Osteocyte (in vitro differentiated cells): Measurements from ENCODE around the gene RSRC1. TPM values are rescaled to one million over a fixed set of nuclear protein-coding genes. Genes with fewer than 3 reads are reported as not detected.

Experiments
- DNase-seq: peaks from one replicate; pipeline ENCODE4 v3.0.0; 2021; ENCODE audit warnings: mixed read lengths; ENCODE audit not compliant: unreplicated experiment; ENCODE audit errors: extremely low spot score
- H3K27ac Mint-ChIP-seq: one replicate; pipeline ENCODE4 v1.8.0; 2021; ENCODE audit warnings: mild to moderate bottlenecking, mixed read lengths; ENCODE audit not compliant: unreplicated experiment
- H3K27me3 Mint-ChIP-seq: one replicate; pipeline ENCODE4 v1.8.0; 2021; ENCODE audit warnings: mixed read lengths; ENCODE audit not compliant: unreplicated experiment
- H3K36me3 Mint-ChIP-seq: one replicate; pipeline ENCODE4 v1.8.0; 2021; ENCODE audit warnings: mixed read lengths; ENCODE audit not compliant: unreplicated experiment
- H3K4me1 Mint-ChIP-seq: one replicate; pipeline ENCODE4 v1.8.0; 2021; ENCODE audit warnings: mixed read lengths; ENCODE audit not compliant: unreplicated experiment
- H3K4me3 Mint-ChIP-seq: one replicate; pipeline ENCODE4 v1.8.0; 2021; ENCODE audit warnings: mild to moderate bottlenecking, moderate library complexity, mixed read lengths; ENCODE audit not compliant: unreplicated experiment
- H3K9me3 Mint-ChIP-seq: one replicate; pipeline ENCODE4 v1.8.0; 2021; ENCODE audit warnings: mixed read lengths; ENCODE audit not compliant: unreplicated experiment
- CTCF ChIP-seq: fragments of 200-600 bp; sonication (generic); IDR thresholded peaks from 2 replicates; pipeline ENCODE4 v1.5.0; 2021; ENCODE audit warnings: antibody characterized with exemption, mild to moderate bottlenecking, moderate library complexity
- total RNA-seq: library from RNA; stranded (reverse); gene quantifications from 2 replicates; pipeline ENCODE4 v1.2.1, GENCODE V29; 2021

RSRC1 gene
- total RNA-seq, 1 donor from 2014 or later, result 26.3 TPM

DNA sequence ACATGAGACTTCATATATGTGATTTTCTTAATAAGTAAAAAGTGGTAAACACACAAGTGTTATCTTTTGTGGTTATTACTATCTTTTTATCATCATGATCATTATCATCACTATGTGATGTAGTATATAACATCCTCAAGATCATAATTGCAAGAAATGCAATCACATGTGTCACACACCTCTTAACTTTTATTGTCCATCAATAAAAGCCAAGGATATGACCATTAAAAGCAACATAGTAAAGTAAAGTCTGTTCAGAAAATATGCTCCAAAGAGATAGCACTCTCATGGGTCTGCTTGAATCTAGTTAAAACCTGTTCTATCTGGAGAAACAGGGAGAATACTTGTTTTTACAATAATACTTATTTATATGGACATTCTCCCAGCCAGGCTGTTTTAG, 308.1 kb downstream of the RSRC1 start:
- peaks cover 2% of the 10 kb centered on the region for H3K9me3 Mint-ChIP-seq
- no peak for TF ChIP-seq CTCF
- H3K27me3 Mint-ChIP-seq, result no peaks in the 10 kb centered on the region
- no peak overlapping the region for H3K4me3 Mint-ChIP-seq
- no peaks in the 10 kb centered on the region for H3K36me3 Mint-ChIP-seq
- H3K4me1 Mint-ChIP-seq, result no peaks in the 10 kb centered on the region
- H3K27ac Mint-ChIP-seq, result no peak overlapping the region
- DNase-seq, result no peak

DNA sequence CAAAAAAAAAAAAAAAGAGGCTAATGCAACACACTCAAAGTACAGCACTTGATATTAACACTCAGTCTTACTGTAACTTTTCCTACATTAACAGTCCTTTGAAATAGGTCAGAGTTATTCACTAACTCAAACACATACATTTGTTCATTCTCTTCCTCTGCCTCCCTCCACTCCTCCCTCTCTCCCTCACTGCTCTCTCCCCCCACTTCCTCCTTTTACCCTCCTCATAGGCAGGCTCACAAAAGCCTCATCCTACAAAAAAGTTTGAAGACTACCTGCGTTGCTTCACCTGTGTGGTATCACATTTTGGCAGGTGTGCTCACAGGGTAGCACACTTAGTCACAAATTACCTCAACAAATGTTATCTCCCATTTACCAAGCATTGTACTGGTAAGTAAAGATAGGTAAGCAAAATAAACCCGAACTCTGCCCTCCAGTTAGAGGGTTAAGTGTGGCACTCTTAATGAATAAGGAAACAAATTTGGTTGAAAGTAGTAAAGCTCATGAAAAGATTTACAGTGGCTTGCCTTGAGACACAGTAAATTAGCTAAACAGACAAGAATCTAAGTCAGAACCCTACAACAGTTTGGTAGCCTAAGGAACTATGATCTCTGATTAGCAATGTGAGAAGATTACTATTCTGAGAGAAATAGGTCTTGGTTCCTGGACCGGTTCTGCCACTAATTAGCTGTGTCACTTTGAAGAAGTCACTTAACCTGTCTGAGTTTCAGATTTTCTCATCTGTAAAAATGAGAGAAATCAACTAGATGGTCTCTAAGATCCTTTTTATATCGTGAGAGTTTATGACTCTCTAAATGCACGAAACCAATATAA, 310.1 kb downstream of the RSRC1 start:
- no peaks in the 10 kb centered on the region for H3K36me3 Mint-ChIP-seq
- H3K4me1 Mint-ChIP-seq, result no peaks in the 10 kb centered on the region
- H3K4me3 Mint-ChIP-seq, result no peak overlapping the region
- no peaks in the 10 kb centered on the region for H3K27me3 Mint-ChIP-seq
- no peak for DNase-seq
- no peak for TF ChIP-seq CTCF
- H3K9me3 Mint-ChIP-seq, result no peaks in the 10 kb centered on the region
- no peak overlapping the region for H3K27ac Mint-ChIP-seq

DNA sequence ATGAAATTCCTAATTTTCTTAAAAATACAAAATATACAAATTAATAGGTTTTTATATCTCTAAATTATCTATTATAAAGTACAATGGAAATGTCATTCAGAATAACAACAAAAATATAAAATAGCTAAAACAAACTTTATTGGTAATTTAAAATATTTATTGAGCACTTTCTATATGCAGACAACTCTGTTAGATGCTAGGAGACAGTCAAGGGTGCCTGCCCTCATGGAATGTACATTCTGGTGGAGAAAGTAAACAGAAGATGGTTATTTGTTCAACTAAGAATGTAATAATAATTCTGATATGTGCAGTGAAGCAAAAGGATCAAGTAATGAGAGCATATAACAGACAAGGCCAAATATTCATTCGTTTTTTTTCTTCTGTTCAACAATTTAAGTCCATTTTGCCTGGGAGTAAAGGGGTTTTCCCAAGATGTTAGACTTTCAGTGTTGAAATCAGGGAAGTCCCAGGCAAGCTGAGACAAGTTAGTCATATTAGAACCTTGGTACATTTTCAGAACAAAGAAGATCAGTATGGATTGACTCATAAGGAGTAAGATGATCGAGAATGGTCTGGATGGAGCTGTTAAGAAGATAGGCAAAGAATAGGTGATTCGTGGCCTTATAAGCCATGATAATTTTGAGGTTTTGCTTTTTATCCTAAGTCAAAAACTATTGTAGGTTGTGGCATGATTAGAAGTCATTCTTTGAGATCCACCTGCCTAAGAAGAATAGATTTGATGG, 310.9 kb downstream of the RSRC1 start:
- no peak for TF ChIP-seq CTCF
- Mint-ChIP-seq H3K9me3 (no peaks in the 10 kb centered on the region), H3K27me3 (no peaks in the 10 kb centered on the region), H3K4me3 (no peak overlapping the region), H3K4me1 (no peaks in the 10 kb centered on the region), H3K27ac (no peak overlapping the region), H3K36me3 (no peaks in the 10 kb centered on the region)
- DNase-seq, result no peak

- no peaks in the 10 kb centered on the region for H3K4me1 Mint-ChIP-seq
- no peak for TF ChIP-seq CTCF
- H3K4me3 Mint-ChIP-seq, result no peak overlapping the region
- H3K27me3 Mint-ChIP-seq, result peaks cover 3% of the 10 kb centered on the region
- DNase-seq, result no peak
- no peak overlapping the region for H3K27ac Mint-ChIP-seq
- no peaks in the 10 kb centered on the region for H3K9me3 Mint-ChIP-seq
- H3K36me3 Mint-ChIP-seq, result no peaks in the 10 kb centered on the region
Observed at GRCh38 chr3:158430448-158430847, 320.6 kb downstream of the RSRC1 start.

GRCh38 chr3:158430968-158431367, 321.1 kb downstream of the RSRC1 start:
- no peak for TF ChIP-seq CTCF
- H3K4me1 Mint-ChIP-seq, result no peaks in the 10 kb centered on the region
- H3K9me3 Mint-ChIP-seq, result no peaks in the 10 kb centered on the region
- DNase-seq, result no peak
- H3K27me3 Mint-ChIP-seq, result peaks cover 3% of the 10 kb centered on the region
- H3K36me3 Mint-ChIP-seq, result no peaks in the 10 kb centered on the region
- H3K4me3 Mint-ChIP-seq, result no peak overlapping the region
- H3K27ac Mint-ChIP-seq, result no peak overlapping the region
